RWPE2 (cell line): ENCODE measurements around the gene LCLAT1.

ENCODE experiments used
- ATAC-seq: fragments of 200-7000 bp; cut with Tn5 transposase; 3 replicates; pipeline ENCODE4 v1.9.1; 2021; ENCODE audit warnings: low read depth
- DNase-seq: peaks from one replicate; pipeline ENCODE4 v3.0.0-alpha.2; 2020; ENCODE audit warnings: low spot score
- H3K27ac ChIP-seq: fragments of 450-650 bp; 2 replicates; pipeline ENCODE4 v1.5.1; 2017; ENCODE audit warnings: mild to moderate bottlenecking; ENCODE audit not compliant: poor library complexity, severe bottlenecking
- H3K27me3 ChIP-seq: fragments of 250-450 bp; sonication (Bioruptor Pico); 2 replicates; pipeline ENCODE4 v1.5.1; 2021; ENCODE audit warnings: mild to moderate bottlenecking, moderate library complexity; ENCODE audit not compliant: insufficient read depth, poor library complexity, severe bottlenecking
- H3K36me3 ChIP-seq: fragments of 250-450 bp; sonication (Bioruptor Pico); 2 replicates; pipeline ENCODE4 v1.5.1; 2020; ENCODE audit warnings: low read depth, mild to moderate bottlenecking, moderate library complexity
- H3K4me1 ChIP-seq: fragments of 250-450 bp; sonication (Bioruptor Pico); 2 replicates; pipeline ENCODE4 v1.5.1; 2021; ENCODE audit warnings: mild to moderate bottlenecking, moderate library complexity; ENCODE audit not compliant: insufficient read depth, poor library complexity, severe bottlenecking
- H3K4me3 ChIP-seq: fragments of 250-450 bp; sonication (Bioruptor Pico); 2 replicates; pipeline ENCODE4 v1.5.1; 2021; ENCODE audit warnings: mild to moderate bottlenecking, moderate library complexity; ENCODE audit not compliant: severe bottlenecking
- H3K9me3 ChIP-seq: fragments of 250-450 bp; sonication (Bioruptor Pico); 2 replicates; pipeline ENCODE4 v1.5.1; 2021; ENCODE audit warnings: mild to moderate bottlenecking, moderate library complexity; ENCODE audit not compliant: severe bottlenecking
- CTCF ChIP-seq: fragments of 450-650 bp; IDR thresholded peaks from one replicate; pipeline ENCODE4 v1.5.1; 2017; ENCODE audit warnings: mild to moderate bottlenecking, moderate library complexity; ENCODE audit not compliant: poor library complexity, severe bottlenecking

LCLAT1 gene

GRCh38 chr2:30691091-30691947 lies 244.3 kb downstream of the LCLAT1 start:
- H3K27ac ChIP-seq, result no peak overlapping the region
- no peak for ATAC-seq
- H3K36me3 ChIP-seq, result no peaks in the 10 kb centered on the region
- no peaks in the 10 kb centered on the region for H3K9me3 ChIP-seq
- H3K27me3 ChIP-seq, result no peaks in the 10 kb centered on the region
- TF ChIP-seq CTCF, result no peak
- H3K4me1 ChIP-seq, result no peaks in the 10 kb centered on the region
- no peak overlapping the region for H3K4me3 ChIP-seq
- no peak for DNase-seq

GRCh38 chr2:30691948-30692828 lies 245.1 kb downstream of the LCLAT1 start:
- DNase-seq (no peak), ATAC-seq (peak; percentile 45; the same call in 2 of the 3 replicates)
- no peaks in the 10 kb centered on the region for H3K4me1 ChIP-seq
- no peak overlapping the region for H3K4me3 ChIP-seq
- TF ChIP-seq CTCF, result peak; percentile 17
- H3K27ac ChIP-seq, result no peak overlapping the region
- no peaks in the 10 kb centered on the region for H3K36me3 ChIP-seq
- no peaks in the 10 kb centered on the region for H3K9me3 ChIP-seq
- H3K27me3 ChIP-seq, result no peaks in the 10 kb centered on the region

- TF ChIP-seq CTCF, result no peak
Observed at GRCh38 chr2:30692829-30693275, 245.8 kb downstream of the LCLAT1 start.

More at GRCh38 chr2:30692829-30693275, 245.8 kb downstream of the LCLAT1 start:
- ATAC-seq (no peak), DNase-seq (no peak)
- Histone ChIP-seq H3K4me3 (no peak overlapping the region), H3K4me1 (no peaks in the 10 kb centered on the region), H3K27ac (no peak overlapping the region), H3K27me3 (no peaks in the 10 kb centered on the region), H3K9me3 (no peaks in the 10 kb centered on the region), H3K36me3 (no peaks in the 10 kb centered on the region)
